Adrenal gland (tissue), 12 donors: ENCODE measurements around the gene MEFV. TPM values are rescaled to one million over a fixed set of nuclear protein-coding genes. Genes with fewer than 3 reads are reported as not detected.

Experiments
- DNase-seq, 7 donors: peaks; one replicate each; pipeline ENCODE4 v3.0.0-alpha.2; 2019 to 2020
- H3K27ac ChIP-seq, 5 donors: fragments of 200-600 bp; sonication (generic) in 4 of 5; 1 replicate in 3 of 5; 2 replicates in 2 of 5; pipeline versions ENCODE4 v1.5.1 to v1.8.0; 2016 to 2020; ENCODE audit warnings: mild to moderate bottlenecking in 1 of 5
- H3K27me3 ChIP-seq: fragments of 200-600 bp; 2 replicates; pipeline ENCODE4 v1.8.0; 2021
- H3K36me3 ChIP-seq, 2 donors: fragments of 200-600 bp; replicated peaks in 1 of 2; 1 replicate in 1 of 2; 2 replicates in 1 of 2; pipeline versions ENCODE4 v1.5.1 to v1.8.0; 2018 to 2022
- H3K4me1 ChIP-seq, 2 donors: fragments of 200-600 bp; replicated peaks in 1 of 2; 1 replicate in 1 of 2; 2 replicates in 1 of 2; pipeline versions ENCODE4 v1.5.1 to v1.8.0; 2018 to 2021
- H3K4me3 ChIP-seq, 4 donors: fragments of 200-600 bp; sonication (generic) in 3 of 4; one replicate each; pipeline ENCODE4 v1.5.1; 2016 to 2018
- H3K9me3 ChIP-seq, 3 donors: fragments of 200-600 bp; sonication (generic) in 1 of 3; replicated peaks in 1 of 3; 1 replicate in 2 of 3; 2 replicates in 1 of 3; pipeline versions ENCODE4 v1.5.1 to v1.8.0; 2016 to 2021
- CTCF ChIP-seq, 6 experiments: fragments of 450-650 bp in 4 of 6; fragments of 200-600 bp in 2 of 6; sonication (generic) in 1 of 6; IDR thresholded peaks; 1 replicate in 5 of 6; 2 replicates in 1 of 6; pipeline versions ENCODE4 v1.5.1 to v1.8.0; 2016 to 2021; ENCODE audit warnings: antibody characterized with exemption in 6 of 6, mild to moderate bottlenecking in 2 of 6, moderate library complexity in 1 of 6
- POLR2A ChIP-seq, 2 donors: fragments of 450-650 bp; IDR thresholded peaks; one replicate each; pipeline ENCODE4 v1.6.1; 2017; ENCODE audit warnings: antibody characterized with exemption in 2 of 2, mild to moderate bottlenecking in 2 of 2, moderate library complexity in 1 of 2
- WGBS, 4 donors: extraction: QIAGEN DNeasy Blood & Tissue Kit in 2 of 4; methylation state at CpG; one replicate each; pipeline versions ENCODE4 v1.1.5 to v1.1.7; 2013 to 2017; 5-methylcytosine and 5-hydroxymethylcytosine counted together
- intact Hi-C, 2 donors: fragments of 100-400 bp; cut with DNase I; formaldehyde crosslinking; loops; one replicate each; pipeline versions ENCODE4 v1.14.1 to v1.15.0; 2022 to 2023
- polyA plus RNA-seq, 3 donors: library from polyadenylated mRNA; stranded (reverse); fragments of 200-250 nt in 2 of 3; fragments of 350-450 nt in 1 of 3; fragmentation: Illumina TruSeq in 1 of 3; extraction: RNeasy Lipid Tissue Mini Kit (QIAGEN cat#74804) in 1 of 3; gene quantifications; one replicate each; pipeline ENCODE4 v1.2.3, GENCODE V29; 2013 to 2014
- total RNA-seq, 9 donors: library from RNA; depleted of rRNA in 4 of 9; stranded (reverse); fragments of >200 nt in 4 of 9; fragments of 120-200 nt in 1 of 9; fragmentation: NEBNext Ultra II Directional in 1 of 9; extraction: Animal tissue kit (Norgen Biotek cat#: 25700) in 1 of 9; gene quantifications; one replicate each; pipeline versions ENCODE4 v1.1.0 to v1.2.4, GENCODE V29; 2013 to 2023
- donor health status: healthy with polysubstance abuse.
- donor health status: Bipolar disorder and iron deficiency.
- donor health status: DM: yes; HTN: yes; CAD: no.
- donor health status: DM: no; HTN: no; CAD: no.
- donor health status: DM: no; HTN: no; CAD: no.
- donor health status: DM: yes; HTN: yes; CAD: no.

MEFV gene
- total and polyA plus RNA-seq, 12 donors = 0.39 to 7.8 (median 3.0) TPM

DNA sequence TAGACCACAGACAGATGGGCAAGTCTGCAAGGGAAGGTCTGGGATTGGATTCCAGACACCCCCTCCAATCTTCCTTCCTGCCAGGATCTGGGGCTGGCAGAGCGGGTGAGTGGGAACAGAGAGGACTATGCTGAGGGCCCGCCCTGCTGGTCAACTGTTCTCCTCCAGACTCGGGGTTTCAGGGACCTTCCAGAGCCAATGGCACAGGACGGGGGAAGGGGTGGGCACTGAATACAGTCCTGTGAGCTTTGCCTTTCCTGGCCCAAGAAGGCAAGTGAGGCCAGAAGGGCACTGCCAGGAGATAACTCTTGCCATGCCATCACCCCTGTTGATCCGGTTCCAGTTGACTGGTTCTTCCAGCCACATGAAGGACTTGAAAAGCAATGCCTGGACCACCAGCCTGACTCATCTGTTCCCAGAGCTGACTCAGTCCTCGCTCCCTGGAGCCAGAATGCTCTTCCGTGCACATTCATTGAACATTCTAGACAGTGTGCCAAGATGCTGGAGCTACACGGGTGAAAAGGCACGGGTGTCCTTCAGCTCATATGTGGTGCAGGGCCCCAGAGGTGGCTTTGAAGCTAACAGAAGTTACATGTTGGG lies 533 bp upstream of the MEFV start:
- no peak for DNase-seq
- Histone ChIP-seq H3K4me1 (no peaks in the 10 kb centered on the region), H3K9me3 (no peaks in the 10 kb centered on the region), H3K27me3 (peaks cover 7% of the 10 kb centered on the region), H3K4me3 (peak overlapping the region in 1 of 4 donors; percentile 44), H3K36me3 (no peaks in the 10 kb centered on the region), H3K27ac (peak overlapping the region in 1 of 5 donors; percentile 50)
- 57 to 93% (median 61%) methylated on average over 3 to 9 of the region's 9 CpGs for WGBS, 4 donors
- intact Hi-C loops = no loop called here
- TF ChIP-seq CTCF (IDR thresholded peaks at IDR 0.05) (no peak), POLR2A (IDR thresholded peaks at IDR 0.05) (no peak)

GRCh38 chr16:3254309-3254708 lies 2.1 kb downstream of the MEFV start:
- WGBS, 4 donors = 43 to 51% (median 47%) methylated on average over 3 to 35 of the region's 35 CpGs
- intact Hi-C loops = no loop called here
- no peak overlapping the region for H3K27ac ChIP-seq
- peaks cover 7% of the 10 kb centered on the region for H3K27me3 ChIP-seq
- H3K4me3 ChIP-seq = no peak overlapping the region
- no peaks in the 10 kb centered on the region for H3K36me3 ChIP-seq
- TF ChIP-seq CTCF (IDR thresholded peaks at IDR 0.05) = no peak
- no peak for TF ChIP-seq POLR2A (IDR thresholded peaks at IDR 0.05)
- DNase-seq = no peak
- no peaks in the 10 kb centered on the region for H3K4me1 ChIP-seq
- H3K9me3 ChIP-seq = no peaks in the 10 kb centered on the region

DNA sequence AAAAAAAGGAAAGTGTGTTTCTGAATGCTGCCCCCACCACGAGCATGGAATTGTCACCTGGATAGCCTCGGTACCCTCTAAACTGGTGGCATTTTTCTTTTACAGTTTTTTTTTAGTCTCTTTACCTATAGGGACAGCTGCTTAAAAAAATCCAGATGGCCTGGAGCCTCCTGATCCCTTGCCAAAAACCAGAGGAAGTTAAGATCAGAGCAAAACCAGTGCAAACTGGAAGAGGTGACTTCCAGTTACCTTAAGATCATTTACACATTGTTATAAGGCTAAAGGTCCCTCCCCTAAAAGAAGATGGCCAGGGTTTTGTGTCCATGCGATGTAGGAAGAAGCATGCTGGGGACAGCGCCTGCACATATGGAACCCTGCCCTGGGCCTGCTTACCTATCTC lies 3.5 kb downstream of the MEFV start:
- peaks cover 7% of the 10 kb centered on the region for H3K27me3 ChIP-seq
- no peak overlapping the region for H3K4me3 ChIP-seq
- DNase-seq = no peak
- no peak overlapping the region for H3K27ac ChIP-seq
- TF ChIP-seq POLR2A (IDR thresholded peaks at IDR 0.05) = no peak
- no peak for TF ChIP-seq CTCF (IDR thresholded peaks at IDR 0.05)
- 73 to 84% (median 81%) methylated on average over 4 of the region's 4 CpGs for WGBS, 4 donors
- intact Hi-C loops = no loop called here
- no peaks in the 10 kb centered on the region for H3K9me3 ChIP-seq
- no peaks in the 10 kb centered on the region for H3K4me1 ChIP-seq
- no peaks in the 10 kb centered on the region for H3K36me3 ChIP-seq

DNA sequence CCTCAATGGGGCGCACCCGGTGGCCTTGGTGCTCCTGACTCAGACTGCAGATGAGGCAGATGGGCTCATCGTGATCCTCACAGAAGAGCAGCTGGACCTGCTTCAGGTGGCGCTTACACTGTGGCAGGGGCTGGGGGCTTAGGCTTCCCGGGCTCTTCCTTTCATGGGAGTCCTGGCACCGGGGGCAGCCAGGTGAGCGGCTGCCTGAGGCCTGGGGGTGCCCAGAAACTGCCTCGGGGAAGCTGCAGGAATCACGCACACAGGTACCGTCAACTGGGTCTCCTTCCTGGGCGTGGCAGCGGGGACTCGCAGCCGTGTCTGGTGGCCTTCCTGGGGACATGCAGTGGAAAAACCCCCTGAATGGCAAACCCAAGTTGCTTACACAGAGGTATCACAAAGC lies 7.0 kb downstream of the MEFV start:
- H3K36me3 ChIP-seq = no peaks in the 10 kb centered on the region
- TF ChIP-seq POLR2A (IDR thresholded peaks at IDR 0.05) = no peak
- no peak for TF ChIP-seq CTCF (IDR thresholded peaks at IDR 0.05)
- no peaks in the 10 kb centered on the region for H3K9me3 ChIP-seq
- peaks cover 4% of the 10 kb centered on the region for H3K27me3 ChIP-seq
- no peak overlapping the region for H3K4me3 ChIP-seq
- H3K4me1 ChIP-seq = no peaks in the 10 kb centered on the region
- WGBS, 4 donors = 82 to 92% (median 83%) methylated on average over 9 to 14 of the region's 14 CpGs
- intact Hi-C loops = no loop called here
- H3K27ac ChIP-seq = no peak overlapping the region
- DNase-seq = no peak
